Measurements from ENCODE around the gene PLIN5. TPM values are rescaled to one million over a fixed set of nuclear protein-coding genes. Genes with fewer than 3 reads are reported as not detected.

The PLIN5 gene
- total RNA-seq, 1 donor from 2014 or later = not detected

GRCh38 chr19:4536798-4537197 lies 1.8 kb upstream of the PLIN5 start:
- H3K36me3 ChIP-seq (ENCODE audit: control insufficient read depth, insufficient read depth, low read length) = no peaks in the 10 kb centered on the region
- TF ChIP-seq, protein P1, sequence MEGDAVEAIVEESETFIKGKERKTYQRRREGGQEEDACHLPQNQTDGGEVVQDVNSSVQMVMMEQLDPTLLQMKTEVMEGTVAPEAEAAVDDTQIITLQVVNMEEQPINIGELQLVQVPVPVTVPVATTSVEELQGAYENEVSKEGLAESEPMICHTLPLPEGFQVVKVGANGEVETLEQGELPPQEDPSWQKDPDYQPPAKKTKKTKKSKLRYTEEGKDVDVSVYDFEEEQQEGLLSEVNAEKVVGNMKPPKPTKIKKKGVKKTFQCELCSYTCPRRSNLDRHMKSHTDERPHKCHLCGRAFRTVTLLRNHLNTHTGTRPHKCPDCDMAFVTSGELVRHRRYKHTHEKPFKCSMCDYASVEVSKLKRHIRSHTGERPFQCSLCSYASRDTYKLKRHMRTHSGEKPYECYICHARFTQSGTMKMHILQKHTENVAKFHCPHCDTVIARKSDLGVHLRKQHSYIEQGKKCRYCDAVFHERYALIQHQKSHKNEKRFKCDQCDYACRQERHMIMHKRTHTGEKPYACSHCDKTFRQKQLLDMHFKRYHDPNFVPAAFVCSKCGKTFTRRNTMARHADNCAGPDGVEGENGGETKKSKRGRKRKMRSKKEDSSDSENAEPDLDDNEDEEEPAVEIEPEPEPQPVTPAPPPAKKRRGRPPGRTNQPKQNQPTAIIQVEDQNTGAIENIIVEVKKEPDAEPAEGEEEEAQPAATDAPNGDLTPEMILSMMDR (IDR thresholded peaks at IDR 0.05; ENCODE audit: insufficient read depth, low read length, severe bottlenecking) = no peak
- DNase-seq (ENCODE audit: low read depth) = no peak
- H3K27me3 ChIP-seq (ENCODE audit: control insufficient read depth, insufficient read depth, low read length) = no peaks in the 10 kb centered on the region
- no peak overlapping the region for H3K4me3 ChIP-seq (ENCODE audit: low read depth, low read length)
- FAIRE-seq = no peak

- Histone ChIP-seq H3K27me3 (ENCODE audit: control insufficient read depth, insufficient read depth, low read length) (no peaks in the 10 kb centered on the region), H3K4me3 (ENCODE audit: low read depth, low read length) (no peak overlapping the region), H3K36me3 (ENCODE audit: control insufficient read depth, insufficient read depth, low read length) (no peaks in the 10 kb centered on the region)
- TF ChIP-seq, protein P1 (IDR thresholded peaks at IDR 0.05; ENCODE audit: insufficient read depth, low read length, severe bottlenecking) = no peak
- DNase-seq (ENCODE audit: low read depth) (no peak), FAIRE-seq (peak; percentile 40)
These were observed 1.1 kb downstream of the PLIN5 start for GRCh38 chr19:4533835-4534424.

GRCh38 chr19:4533334-4533733 lies 1.7 kb downstream of the PLIN5 start:
- Histone ChIP-seq H3K36me3 (ENCODE audit: control insufficient read depth, insufficient read depth, low read length) (no peaks in the 10 kb centered on the region), H3K4me3 (ENCODE audit: low read depth, low read length) (no peak overlapping the region), H3K27me3 (ENCODE audit: control insufficient read depth, insufficient read depth, low read length) (no peaks in the 10 kb centered on the region)
- FAIRE-seq (no peak), DNase-seq (ENCODE audit: low read depth) (no peak)
- TF ChIP-seq, protein P1 (IDR thresholded peaks at IDR 0.05; ENCODE audit: insufficient read depth, low read length, severe bottlenecking) = no peak

DNA sequence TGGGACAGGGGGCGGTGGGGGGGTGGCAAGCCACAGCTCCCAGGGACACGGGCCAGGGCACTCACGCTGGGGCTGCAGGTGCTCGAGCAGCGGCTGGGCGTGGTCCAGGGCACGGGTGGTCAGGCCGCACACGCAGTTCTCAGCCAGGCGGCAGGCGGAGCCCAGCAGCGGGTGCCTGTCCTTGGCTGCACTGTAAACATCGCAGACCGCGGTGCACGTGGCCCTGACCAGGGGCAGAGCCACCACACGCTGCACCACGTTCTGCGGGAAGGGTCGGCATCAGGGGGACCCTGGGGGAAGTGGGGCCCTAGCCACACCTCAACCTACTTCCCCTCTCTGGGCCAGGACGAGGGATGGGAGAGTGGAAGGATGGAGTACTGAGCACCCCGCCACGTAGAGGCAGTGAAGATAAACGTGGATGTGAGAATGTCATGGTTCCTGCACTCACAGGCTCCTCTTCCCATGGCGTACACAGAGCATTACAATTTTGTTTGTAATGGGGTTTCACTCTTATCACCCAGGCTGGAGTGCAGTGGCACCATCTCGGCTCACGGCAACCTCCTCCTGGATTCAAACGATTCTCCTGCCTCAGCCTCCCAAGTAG lies 3.4 kb downstream of the PLIN5 start:
- no peaks in the 10 kb centered on the region for H3K27me3 ChIP-seq (ENCODE audit: control insufficient read depth, insufficient read depth, low read length)
- FAIRE-seq (peak; percentile 13), DNase-seq (ENCODE audit: low read depth) (no peak)
- TF ChIP-seq, protein P1 (IDR thresholded peaks at IDR 0.05; ENCODE audit: insufficient read depth, low read length, severe bottlenecking) = no peak
- no peak overlapping the region for H3K4me3 ChIP-seq (ENCODE audit: low read depth, low read length)
- H3K36me3 ChIP-seq (ENCODE audit: control insufficient read depth, insufficient read depth, low read length) = no peaks in the 10 kb centered on the region

DNA sequence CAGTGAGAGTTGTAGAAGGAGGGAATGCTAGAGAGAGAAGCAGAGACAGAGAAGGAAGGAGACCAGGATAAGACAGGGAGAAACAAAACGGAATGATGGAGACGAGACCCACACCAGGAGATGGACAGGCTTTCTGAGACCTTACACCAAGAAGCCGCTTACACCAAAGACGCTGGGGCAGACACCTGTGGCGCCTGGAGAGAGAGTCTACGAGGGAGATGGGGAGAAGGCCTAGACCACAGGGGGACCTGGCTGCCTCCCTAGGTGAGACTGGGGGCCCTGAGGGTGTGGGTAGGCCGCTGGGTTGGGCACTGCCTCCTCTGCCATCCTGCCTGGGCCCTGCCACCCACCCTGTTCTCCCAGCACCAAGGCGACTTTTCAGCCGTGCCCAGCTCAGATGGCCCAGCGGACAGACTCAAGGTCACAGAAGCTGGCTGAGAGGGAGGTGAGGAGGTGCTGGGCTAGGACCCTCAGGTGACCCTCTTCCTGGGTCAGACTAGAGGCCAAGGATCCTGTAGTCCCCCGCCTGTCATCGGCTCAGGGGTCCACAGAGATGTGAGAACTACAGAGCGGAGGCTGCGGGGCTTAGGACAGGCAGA lies 5.0 kb downstream of the PLIN5 start:
- DNase-seq (ENCODE audit: low read depth) = no peak
- no peak for FAIRE-seq
- no peaks in the 10 kb centered on the region for H3K27me3 ChIP-seq (ENCODE audit: control insufficient read depth, insufficient read depth, low read length)

More for the DNA sequence above, 5.0 kb downstream of the PLIN5 start:
- no peaks in the 10 kb centered on the region for H3K36me3 ChIP-seq (ENCODE audit: control insufficient read depth, insufficient read depth, low read length)
- H3K4me3 ChIP-seq (ENCODE audit: low read depth, low read length) = no peak overlapping the region
- TF ChIP-seq, protein P1 (IDR thresholded peaks at IDR 0.05; ENCODE audit: insufficient read depth, low read length, severe bottlenecking) = no peak

All from bronchial epithelial cell (primary cell).